ENCODE measurements around the gene RNF169. TPM values are rescaled to one million over a fixed set of nuclear protein-coding genes. Genes with fewer than 3 reads are reported as not detected.

The RNF169 gene
- total and polyA plus RNA-seq, 2 experiments from 2014 or later, result 0.78 to 16.5 TPM

DNA sequence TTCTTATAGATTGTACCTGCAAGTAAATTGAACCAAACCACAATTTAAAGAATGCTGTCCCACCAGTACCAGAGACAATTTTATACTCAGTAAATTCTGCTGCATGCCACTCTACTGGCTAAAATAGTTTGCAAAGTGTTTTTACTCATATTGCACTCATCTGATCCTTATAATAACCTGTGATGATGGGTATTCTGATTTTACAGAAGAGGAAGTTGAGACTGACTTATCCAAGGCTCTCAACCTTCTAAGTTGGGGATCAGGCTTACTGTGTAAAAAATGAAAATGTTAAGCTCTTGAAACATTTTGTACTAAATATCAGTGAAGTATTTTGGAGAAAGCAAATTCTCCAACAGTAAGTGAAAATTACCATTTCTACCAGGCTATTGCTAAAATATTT lies 37.9 kb downstream of the RNF169 start (continued):
- TF ChIP-seq, protein P1, sequence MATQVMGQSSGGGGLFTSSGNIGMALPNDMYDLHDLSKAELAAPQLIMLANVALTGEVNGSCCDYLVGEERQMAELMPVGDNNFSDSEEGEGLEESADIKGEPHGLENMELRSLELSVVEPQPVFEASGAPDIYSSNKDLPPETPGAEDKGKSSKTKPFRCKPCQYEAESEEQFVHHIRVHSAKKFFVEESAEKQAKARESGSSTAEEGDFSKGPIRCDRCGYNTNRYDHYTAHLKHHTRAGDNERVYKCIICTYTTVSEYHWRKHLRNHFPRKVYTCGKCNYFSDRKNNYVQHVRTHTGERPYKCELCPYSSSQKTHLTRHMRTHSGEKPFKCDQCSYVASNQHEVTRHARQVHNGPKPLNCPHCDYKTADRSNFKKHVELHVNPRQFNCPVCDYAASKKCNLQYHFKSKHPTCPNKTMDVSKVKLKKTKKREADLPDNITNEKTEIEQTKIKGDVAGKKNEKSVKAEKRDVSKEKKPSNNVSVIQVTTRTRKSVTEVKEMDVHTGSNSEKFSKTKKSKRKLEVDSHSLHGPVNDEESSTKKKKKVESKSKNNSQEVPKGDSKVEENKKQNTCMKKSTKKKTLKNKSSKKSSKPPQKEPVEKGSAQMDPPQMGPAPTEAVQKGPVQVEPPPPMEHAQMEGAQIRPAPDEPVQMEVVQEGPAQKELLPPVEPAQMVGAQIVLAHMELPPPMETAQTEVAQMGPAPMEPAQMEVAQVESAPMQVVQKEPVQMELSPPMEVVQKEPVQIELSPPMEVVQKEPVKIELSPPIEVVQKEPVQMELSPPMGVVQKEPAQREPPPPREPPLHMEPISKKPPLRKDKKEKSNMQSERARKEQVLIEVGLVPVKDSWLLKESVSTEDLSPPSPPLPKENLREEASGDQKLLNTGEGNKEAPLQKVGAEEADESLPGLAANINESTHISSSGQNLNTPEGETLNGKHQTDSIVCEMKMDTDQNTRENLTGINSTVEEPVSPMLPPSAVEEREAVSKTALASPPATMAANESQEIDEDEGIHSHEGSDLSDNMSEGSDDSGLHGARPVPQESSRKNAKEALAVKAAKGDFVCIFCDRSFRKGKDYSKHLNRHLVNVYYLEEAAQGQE (IDR thresholded peaks at IDR 0.05; ENCODE audit: unreplicated experiment), result no peak
- TF ChIP-seq CREB1 (CRISPR knock-in tag; IDR thresholded peaks at IDR 0.05; ENCODE audit: low read depth) (no peak), NANOG (IDR thresholded peaks at IDR 0.05; ENCODE audit: borderline replicate concordance) (no peak), JUNB (IDR thresholded peaks at IDR 0.05; ENCODE audit: unreplicated experiment) (no peak)
- TF ChIP-seq, protein P2, sequence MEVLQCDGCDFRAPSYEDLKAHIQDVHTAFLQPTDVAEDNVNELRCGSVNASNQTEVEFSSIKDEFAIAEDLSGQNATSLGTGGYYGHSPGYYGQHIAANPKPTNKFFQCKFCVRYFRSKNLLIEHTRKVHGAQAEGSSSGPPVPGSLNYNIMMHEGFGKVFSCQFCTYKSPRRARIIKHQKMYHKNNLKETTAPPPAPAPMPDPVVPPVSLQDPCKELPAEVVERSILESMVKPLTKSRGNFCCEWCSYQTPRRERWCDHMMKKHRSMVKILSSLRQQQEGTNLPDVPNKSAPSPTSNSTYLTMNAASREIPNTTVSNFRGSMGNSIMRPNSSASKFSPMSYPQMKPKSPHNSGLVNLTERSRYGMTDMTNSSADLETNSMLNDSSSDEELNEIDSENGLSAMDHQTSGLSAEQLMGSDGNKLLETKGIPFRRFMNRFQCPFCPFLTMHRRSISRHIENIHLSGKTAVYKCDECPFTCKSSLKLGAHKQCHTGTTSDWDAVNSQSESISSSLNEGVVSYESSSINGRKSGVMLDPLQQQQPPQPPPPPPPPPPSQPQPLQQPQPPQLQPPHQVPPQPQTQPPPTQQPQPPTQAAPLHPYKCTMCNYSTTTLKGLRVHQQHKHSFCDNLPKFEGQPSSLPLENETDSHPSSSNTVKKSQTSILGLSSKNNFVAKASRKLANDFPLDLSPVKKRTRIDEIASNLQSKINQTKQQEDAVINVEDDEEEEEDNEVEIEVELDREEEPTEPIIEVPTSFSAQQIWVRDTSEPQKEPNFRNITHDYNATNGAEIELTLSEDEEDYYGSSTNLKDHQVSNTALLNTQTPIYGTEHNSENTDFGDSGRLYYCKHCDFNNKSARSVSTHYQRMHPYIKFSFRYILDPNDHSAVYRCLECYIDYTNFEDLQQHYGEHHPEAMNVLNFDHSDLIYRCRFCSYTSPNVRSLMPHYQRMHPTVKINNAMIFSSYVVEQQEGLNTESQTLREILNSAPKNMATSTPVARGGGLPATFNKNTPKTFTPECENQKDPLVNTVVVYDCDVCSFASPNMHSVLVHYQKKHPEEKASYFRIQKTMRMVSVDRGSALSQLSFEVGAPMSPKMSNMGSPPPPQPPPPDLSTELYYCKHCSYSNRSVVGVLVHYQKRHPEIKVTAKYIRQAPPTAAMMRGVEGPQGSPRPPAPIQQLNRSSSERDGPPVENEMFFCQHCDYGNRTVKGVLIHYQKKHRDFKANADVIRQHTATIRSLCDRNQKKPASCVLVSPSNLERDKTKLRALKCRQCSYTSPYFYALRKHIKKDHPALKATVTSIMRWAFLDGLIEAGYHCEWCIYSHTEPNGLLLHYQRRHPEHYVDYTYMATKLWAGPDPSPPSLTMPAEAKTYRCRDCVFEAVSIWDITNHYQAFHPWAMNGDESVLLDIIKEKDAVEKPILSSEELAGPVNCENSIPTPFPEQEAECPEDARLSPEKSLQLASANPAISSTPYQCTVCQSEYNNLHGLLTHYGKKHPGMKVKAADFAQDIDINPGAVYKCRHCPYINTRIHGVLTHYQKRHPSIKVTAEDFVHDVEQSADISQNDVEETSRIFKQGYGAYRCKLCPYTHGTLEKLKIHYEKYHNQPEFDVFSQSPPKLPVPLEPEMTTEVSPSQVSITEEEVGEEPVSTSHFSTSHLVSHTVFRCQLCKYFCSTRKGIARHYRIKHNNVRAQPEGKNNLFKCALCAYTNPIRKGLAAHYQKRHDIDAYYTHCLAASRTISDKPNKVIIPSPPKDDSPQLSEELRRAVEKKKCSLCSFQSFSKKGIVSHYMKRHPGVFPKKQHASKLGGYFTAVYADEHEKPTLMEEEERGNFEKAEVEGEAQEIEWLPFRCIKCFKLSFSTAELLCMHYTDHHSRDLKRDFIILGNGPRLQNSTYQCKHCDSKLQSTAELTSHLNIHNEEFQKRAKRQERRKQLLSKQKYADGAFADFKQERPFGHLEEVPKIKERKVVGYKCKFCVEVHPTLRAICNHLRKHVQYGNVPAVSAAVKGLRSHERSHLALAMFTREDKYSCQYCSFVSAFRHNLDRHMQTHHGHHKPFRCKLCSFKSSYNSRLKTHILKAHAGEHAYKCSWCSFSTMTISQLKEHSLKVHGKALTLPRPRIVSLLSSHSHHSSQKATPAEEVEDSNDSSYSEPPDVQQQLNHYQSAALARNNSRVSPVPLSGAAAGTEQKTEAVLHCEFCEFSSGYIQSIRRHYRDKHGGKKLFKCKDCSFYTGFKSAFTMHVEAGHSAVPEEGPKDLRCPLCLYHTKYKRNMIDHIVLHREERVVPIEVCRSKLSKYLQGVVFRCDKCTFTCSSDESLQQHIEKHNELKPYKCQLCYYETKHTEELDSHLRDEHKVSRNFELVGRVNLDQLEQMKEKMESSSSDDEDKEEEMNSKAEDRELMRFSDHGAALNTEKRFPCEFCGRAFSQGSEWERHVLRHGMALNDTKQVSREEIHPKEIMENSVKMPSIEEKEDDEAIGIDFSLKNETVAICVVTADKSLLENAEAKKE (CRISPR knock-in tag; IDR thresholded peaks at IDR 0.05), result no peak

All from GM23338 (cell line).